ENCODE results near the gene FMO4.

DNA sequence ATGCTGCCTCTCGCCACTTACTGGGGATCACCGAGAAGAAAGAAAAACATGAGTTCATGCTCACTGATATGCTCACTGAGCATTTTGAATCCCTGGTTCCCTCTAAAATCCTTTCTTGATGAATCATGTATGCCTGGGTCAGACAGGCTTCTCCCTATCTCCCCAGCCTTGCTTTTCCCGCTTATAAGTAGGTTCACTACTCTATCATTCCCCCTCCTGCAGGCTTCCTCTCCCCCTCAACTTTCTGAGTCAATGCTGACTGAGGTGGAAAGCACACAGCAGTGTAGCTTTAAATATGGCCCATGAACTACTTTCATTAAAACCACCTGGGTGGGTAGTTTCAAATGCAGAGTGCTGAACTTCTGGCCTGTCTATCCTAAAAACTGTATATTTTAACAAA, 41.7 kb downstream of the FMO4 start:
- TF ChIP-seq, protein P1, sequence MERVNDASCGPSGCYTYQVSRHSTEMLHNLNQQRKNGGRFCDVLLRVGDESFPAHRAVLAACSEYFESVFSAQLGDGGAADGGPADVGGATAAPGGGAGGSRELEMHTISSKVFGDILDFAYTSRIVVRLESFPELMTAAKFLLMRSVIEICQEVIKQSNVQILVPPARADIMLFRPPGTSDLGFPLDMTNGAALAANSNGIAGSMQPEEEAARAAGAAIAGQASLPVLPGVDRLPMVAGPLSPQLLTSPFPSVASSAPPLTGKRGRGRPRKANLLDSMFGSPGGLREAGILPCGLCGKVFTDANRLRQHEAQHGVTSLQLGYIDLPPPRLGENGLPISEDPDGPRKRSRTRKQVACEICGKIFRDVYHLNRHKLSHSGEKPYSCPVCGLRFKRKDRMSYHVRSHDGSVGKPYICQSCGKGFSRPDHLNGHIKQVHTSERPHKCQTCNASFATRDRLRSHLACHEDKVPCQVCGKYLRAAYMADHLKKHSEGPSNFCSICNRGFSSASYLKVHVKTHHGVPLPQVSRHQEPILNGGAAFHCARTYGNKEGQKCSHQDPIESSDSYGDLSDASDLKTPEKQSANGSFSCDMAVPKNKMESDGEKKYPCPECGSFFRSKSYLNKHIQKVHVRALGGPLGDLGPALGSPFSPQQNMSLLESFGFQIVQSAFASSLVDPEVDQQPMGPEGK (tag by site-specific recombination; IDR thresholded peaks at IDR 0.05): no peak
- TF ChIP-seq, protein P2, sequence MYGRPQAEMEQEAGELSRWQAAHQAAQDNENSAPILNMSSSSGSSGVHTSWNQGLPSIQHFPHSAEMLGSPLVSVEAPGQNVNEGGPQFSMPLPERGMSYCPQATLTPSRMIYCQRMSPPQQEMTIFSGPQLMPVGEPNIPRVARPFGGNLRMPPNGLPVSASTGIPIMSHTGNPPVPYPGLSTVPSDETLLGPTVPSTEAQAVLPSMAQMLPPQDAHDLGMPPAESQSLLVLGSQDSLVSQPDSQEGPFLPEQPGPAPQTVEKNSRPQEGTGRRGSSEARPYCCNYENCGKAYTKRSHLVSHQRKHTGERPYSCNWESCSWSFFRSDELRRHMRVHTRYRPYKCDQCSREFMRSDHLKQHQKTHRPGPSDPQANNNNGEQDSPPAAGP (tag by site-specific recombination; IDR thresholded peaks at IDR 0.05): no peak
- TF ChIP-seq SCRT1 (tag by site-specific recombination; IDR thresholded peaks at IDR 0.05; ENCODE audit: borderline replicate concordance) (no peak), ZSCAN23 (tag by site-specific recombination; IDR thresholded peaks at IDR 0.05) (no peak), ZIC2 (tag by site-specific recombination; IDR thresholded peaks at IDR 0.05) (no peak), SETDB1 (IDR thresholded peaks at IDR 0.05; ENCODE audit: insufficient read length, low read length) (no peak), ZNF202 (tag by site-specific recombination; IDR thresholded peaks at IDR 0.05; ENCODE audit: borderline replicate concordance) (no peak)
- TF ChIP-seq, protein P3, sequence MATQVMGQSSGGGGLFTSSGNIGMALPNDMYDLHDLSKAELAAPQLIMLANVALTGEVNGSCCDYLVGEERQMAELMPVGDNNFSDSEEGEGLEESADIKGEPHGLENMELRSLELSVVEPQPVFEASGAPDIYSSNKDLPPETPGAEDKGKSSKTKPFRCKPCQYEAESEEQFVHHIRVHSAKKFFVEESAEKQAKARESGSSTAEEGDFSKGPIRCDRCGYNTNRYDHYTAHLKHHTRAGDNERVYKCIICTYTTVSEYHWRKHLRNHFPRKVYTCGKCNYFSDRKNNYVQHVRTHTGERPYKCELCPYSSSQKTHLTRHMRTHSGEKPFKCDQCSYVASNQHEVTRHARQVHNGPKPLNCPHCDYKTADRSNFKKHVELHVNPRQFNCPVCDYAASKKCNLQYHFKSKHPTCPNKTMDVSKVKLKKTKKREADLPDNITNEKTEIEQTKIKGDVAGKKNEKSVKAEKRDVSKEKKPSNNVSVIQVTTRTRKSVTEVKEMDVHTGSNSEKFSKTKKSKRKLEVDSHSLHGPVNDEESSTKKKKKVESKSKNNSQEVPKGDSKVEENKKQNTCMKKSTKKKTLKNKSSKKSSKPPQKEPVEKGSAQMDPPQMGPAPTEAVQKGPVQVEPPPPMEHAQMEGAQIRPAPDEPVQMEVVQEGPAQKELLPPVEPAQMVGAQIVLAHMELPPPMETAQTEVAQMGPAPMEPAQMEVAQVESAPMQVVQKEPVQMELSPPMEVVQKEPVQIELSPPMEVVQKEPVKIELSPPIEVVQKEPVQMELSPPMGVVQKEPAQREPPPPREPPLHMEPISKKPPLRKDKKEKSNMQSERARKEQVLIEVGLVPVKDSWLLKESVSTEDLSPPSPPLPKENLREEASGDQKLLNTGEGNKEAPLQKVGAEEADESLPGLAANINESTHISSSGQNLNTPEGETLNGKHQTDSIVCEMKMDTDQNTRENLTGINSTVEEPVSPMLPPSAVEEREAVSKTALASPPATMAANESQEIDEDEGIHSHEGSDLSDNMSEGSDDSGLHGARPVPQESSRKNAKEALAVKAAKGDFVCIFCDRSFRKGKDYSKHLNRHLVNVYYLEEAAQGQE (tag by site-specific recombination; IDR thresholded peaks at IDR 0.05): no peak

Measured in HEK293 (cell line).